AML-193 (cell line): ENCODE data around the gene ENC1.
A peak's percentile ranks its signal among the peaks of the same experiment; 100 is the strongest.

Experiments used
- DNase-seq, 2 experiments: peaks; one replicate each; lab custom pipeline; 2025; lab: John Stamatoyannopoulos, UW

The ENC1 gene

GRCh38 chr5:74631081-74631953, 9.2 kb downstream of the ENC1 start:
- DNase-seq, result peak; percentile 84 to 90

- DNase-seq, result no peak
Measured at GRCh38 chr5:74630453-74631066, 10.0 kb downstream of the ENC1 start.

GRCh38 chr5:74629326-74629725, 11.2 kb downstream of the ENC1 start:
- no peak for DNase-seq

GRCh38 chr5:74628359-74628758, 12.2 kb downstream of the ENC1 start:
- DNase-seq, result no peak

DNA sequence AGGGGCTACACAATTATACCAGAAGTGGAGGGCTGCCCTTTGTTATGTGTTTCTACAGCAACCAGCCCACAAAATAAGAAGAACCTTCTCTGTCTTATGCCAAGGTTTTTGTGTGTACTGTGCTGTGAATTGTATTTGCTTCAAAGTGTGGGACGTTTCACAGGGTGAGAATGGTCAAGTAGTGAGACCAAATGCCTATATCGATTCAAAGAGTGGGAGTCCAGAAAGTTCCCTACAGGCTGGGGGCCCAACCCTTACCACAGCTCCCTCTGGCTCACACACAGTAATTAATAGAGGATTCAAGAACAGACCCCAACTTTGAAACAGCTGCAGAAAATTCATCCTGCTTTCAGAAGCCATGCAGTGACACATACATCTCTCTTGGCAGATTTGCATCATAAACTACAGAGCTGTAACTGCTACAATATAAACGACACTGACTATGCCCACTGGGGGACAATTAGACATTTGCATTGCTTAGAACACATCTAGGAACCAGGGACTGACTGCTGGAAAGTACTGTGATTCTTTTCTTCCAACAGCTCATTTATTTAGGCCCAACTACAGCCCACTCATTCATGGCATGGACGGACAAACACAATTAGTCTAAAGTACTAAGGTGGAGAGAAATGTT, 12.8 kb downstream of the ENC1 start:
- no peak for DNase-seq

DNA sequence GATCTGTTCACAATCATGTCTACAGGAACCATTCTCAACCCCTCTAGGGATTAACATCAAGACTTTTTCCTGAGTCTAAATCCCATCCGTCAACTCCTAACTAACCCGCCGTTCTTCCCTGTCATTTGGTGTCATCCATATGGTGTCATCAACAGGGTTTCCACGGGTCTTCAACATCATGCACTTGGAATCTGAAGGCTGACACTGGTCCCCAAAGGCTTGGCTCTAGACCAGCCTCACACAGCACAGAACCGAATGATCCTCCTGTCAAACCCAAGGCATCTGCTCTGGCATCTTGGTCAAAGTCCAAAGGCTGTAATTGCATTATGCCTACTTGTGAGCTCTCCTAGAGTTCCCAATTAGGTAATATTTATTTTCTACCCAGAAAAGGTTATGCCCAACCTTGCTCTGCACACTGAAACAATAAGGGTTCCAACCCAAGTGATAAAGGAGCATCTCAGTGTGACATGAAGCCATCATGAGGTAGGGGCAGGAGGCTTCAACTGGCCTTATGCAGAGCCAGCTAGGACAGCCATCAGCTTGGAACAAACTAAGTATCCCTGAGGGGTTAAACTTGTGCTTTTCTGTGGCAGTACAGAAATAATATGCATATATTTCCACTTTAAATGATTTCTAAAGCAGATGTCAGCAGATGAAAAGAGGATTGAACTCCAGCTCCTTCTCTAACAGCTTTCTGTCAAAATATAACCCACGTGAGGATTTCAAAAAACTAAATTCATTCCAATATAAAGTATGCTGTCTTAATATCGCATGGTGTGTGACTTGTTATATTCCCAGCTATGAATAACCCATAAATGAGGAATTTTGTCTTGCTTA, 13.9 kb downstream of the ENC1 start:
- no peak for DNase-seq

- no peak for DNase-seq
Measured at GRCh38 chr5:74625742-74626241, 14.7 kb downstream of the ENC1 start.

DNA sequence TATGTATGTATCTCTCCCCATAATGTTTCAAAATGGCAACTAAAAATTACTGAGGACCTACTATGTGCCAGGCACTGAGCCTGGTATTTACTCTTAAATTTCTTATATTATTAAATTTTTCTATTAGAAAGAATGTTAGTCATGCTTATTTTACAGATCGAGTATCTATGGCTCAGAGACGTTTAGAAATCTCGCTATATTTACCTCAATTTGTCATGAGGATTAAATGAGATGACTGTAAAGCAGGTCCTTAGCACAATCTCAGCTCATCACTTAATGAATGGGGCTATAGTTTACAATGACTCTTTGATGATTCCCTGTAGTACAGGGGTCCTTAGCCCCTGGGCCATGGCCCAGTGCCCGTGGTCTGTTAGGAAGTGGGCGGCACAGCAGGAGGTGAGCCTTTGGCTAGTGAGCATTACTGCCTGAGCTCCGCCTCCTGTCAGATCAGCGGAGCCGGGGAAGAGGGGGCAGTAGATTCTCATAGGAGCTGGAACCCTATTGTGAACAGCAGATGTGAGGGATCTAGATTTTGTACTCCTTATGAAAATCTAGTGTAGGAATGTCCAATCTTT, 15.5 kb downstream of the ENC1 start:
- DNase-seq, result no peak

GRCh38 chr5:74624501-74624900, 16.0 kb downstream of the ENC1 start:
- DNase-seq, result no peak

- DNase-seq, result no peak
Measured at GRCh38 chr5:74623748-74624408, 16.6 kb downstream of the ENC1 start.

DNA sequence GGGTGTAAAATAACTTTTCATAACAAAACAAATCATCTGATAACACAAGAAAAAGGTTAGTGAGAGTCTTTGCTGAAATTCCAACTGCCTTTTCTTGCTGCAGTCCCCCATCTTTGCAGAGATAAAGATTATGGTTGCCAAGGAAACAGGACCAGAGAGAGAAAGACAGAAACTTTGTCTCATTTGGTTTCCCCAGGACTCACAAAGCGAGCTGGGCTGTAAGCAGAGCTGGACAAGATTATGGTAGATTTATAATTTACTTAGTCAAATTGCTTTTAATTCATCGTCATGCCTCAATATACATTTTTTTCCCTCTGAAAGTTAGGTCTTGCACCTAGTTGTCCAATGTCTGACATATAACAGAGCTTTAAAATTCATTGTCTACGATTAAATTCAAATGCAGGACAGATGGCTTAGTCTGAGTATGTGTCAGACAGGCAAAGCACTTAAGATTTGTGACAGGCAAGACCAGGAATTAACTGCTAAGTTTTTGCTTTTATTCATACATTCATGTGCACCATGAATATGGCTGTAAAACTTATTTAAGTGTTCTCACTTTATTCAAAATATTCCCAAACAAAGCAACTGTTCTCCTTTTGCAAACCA, 17.4 kb downstream of the ENC1 start:
- DNase-seq, result no peak

DNA sequence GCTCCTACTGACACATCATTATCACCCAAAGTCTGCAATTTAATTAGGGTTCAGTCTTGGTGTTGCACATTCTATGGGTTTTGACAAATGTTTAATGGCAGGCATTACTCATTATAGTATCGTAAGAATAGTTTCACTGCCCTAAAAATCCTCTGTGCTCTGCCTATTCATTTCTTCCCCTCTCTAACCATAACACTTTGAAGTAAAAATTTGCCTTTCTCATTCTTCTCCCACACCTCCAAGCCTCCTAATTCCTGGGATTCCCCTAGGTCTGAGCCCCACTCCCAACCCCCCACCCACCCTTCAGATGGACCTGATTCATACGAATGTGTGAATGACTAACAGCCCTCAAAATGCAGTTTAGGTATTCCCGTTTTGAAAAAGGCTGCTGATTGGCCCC, 18.4 kb downstream of the ENC1 start:
- no peak for DNase-seq

DNA sequence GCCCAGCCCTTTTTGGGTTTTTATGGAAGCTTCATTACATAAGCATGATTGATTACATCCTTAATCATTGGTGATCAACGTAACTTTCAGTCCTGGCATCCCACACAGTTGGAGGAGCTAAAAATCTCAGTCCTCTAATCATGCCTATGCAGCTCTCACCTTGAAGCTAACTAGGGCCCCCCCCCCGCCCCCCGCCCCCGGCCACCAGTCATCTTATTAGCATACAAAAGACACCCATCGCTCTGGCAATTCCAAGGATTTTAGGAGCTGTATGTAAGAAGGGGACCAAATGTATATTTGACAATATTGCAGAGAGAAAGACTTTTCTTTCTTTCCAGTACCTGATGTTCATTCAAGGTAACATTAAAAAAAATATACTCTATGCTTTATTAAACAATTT, 19.0 kb downstream of the ENC1 start:
- no peak for DNase-seq

- no peak for DNase-seq
Measured at GRCh38 chr5:74619308-74619707, 21.2 kb downstream of the ENC1 start.

DNA sequence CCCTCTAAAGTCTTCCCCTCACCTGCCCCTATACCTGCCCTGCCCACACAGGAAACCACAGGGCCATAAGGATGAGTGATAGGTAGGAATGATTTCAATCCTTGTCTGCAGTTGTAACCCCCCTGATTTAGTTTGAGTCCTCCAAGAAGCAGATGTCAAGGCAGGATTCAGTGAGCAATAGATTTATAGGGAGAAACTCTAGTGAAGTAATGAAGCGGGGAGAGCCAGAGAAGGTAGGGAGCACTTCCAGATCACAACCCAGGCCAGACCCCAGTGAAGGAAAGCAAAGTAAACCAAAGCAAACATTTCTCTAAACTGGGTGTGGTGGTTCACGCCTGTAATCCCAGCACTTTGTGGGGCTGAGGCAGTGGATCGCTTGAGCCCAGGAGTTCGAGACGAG, 22.4 kb downstream of the ENC1 start:
- DNase-seq, result no peak

DNA sequence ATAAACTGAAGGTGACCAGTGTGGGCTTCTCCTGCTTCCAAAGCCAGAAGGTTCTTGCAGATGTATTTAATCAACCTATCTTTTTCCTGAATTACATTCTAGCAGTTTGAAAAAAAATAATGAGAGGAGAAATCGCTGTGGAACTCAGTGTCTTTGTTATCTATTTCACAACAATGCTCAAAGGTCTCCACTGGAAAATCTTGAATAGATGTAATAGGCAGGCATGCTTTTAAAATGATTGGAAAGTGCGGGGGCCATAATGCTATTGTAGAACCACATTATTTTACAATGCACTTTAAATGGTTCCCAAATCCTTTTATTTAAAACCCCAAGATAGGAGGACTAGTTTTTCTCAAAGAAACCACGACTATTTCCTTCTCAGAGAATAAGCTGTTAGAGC, 23.3 kb downstream of the ENC1 start:
- no peak for DNase-seq

DNA sequence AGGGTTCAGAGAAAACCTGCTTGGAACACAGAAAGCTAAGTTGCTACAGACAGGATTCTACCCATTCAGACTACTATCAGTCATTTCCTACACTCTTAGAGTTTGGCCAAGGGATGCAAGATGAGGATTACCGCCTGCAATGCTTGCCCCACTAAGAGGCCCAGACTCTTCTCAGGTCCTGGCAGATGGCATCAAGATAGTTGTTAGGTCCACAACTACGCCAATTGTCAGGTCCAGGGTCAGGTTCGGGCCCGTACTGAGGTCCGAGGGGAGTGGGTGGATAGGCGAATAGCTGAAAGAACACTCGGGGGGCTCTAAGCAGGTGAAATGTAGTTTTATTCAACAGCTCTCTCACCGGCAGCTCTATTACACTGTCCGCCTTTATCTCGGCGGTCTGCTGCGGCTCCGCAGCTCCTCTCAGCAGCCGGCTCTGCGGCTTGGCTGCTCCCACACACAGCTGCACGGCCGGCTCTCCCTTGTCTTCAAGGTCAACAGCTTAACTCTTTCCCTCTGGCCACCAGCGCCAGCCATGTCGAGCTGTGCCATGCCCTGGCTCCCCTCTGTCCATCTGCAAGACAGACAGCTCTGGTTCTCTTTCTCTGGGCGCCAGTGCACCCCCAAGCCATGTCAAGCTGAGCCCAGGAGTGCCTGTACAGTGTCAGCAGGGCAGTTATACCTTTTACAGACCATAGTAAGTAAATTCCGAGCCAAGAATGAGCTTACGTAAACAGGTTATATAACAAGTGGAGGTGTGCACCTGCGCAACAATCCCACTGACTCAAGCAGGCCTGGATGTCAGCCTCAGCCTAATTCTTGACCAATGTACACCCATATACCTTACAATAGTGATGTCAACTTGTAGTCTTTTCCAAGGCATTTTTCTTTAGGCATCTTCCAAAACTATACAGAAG, 24.0 kb downstream of the ENC1 start:
- no peak for DNase-seq

- DNase-seq, result peak; percentile 95 to 96
Measured at GRCh38 chr5:74613283-74613682, 27.2 kb downstream of the ENC1 start.

- DNase-seq, result no peak
Measured at GRCh38 chr5:74612045-74612444, 28.5 kb downstream of the ENC1 start.
